ENCODE data around the gene TMEM120A. TPM values are rescaled to one million over a fixed set of nuclear protein-coding genes. Genes with fewer than 3 reads are reported as not detected.

The TMEM120A gene
- total RNA-seq, 4 donors from 2014 or later: 57.6 to 119 (median 92.0) TPM

DNA sequence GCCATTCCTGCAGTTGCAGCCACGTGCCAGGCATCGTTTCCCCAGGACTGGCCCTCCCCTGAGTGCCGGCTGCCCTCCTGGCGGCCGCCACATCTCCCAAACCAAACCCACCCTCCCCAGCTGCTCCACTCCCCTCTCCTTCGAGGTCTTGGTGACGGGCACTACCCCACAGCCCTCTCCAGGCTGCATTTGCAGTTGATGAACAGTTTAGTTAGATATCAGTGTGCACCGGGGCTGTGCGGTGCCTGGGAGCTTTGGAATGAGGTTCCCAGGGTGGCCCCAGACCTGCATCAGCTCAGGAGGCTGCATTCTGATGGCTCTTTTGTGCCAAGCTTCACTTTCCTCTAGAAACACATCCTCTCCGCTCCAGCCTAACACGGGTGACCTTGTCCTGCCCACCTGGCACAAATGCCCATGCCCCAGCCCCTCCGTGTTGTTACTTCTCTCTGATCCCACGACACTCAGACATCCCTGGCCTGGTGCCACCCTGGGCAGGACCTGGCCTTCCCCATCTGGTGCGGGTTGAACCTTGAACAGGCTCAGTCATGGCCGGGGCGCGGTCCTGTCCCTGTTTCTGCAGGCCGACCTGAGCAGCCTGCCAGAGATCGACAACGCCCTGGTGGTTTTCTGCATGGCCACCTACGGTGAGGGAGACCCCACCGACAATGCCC is 14.5 kb downstream of the TMEM120A start:
- Histone ChIP-seq H3K9me3 (no peaks in the 10 kb centered on the region), H3K36me3 (peaks cover 0 to 15% (median 0%) of the 10 kb centered on the region in 4 donors), H3K27me3 (no peaks in the 10 kb centered on the region), H3K27ac (peak overlapping the region; percentile 43 to 75 (median 67)), H3K4me3 (peak overlapping the region in 1 of 4 donors; percentile 3), H3K4me1 (peaks cover 6 to 19% (median 15%) of the 10 kb centered on the region in 4 donors)
- TF ChIP-seq CTCF (IDR thresholded peaks at IDR 0.05) (no peak), POLR2A (IDR thresholded peaks at IDR 0.05) (no peak), POLR2AphosphoS5 (IDR thresholded peaks at IDR 0.05) (peak in 2 of 3 donors; percentile 67 to 77), EP300 (IDR thresholded peaks at IDR 0.05; ENCODE audit: low read depth) (no peak)
- in situ Hi-C loops (cut with MboI; ENCODE audit: low pct_ligation_motif_present in 1 of 4, low pct_unique_long_range_greater_than_20kb in 1 of 4, low sequenced_read_pairs in 3 of 4): no loop called here
- intact Hi-C loops (cut with DNase I; ENCODE audit: low total_unique reads): no loop called here
- peak; percentile 93 for DNase-seq
- WGBS, 2 donors (ENCODE audit: low coverage in 1 of 2): 75% methylated on average over 22 of the region's 22 CpGs; no CpG with 5 or more reads in 1 of the 2 donors

GRCh38 chr7:75977743-75978142 is 16.7 kb downstream of the TMEM120A start:
- intact Hi-C loops (cut with DNase I; ENCODE audit: low total_unique reads): no loop called here
- Histone ChIP-seq H3K4me1 (peaks cover 6 to 19% (median 15%) of the 10 kb centered on the region in 4 donors), H3K36me3 (peaks cover 0 to 10% (median 2%) of the 10 kb centered on the region in 4 donors), H3K27me3 (no peaks in the 10 kb centered on the region), H3K9me3 (no peaks in the 10 kb centered on the region), H3K27ac (no peak overlapping the region), H3K4me3 (no peak overlapping the region)
- TF ChIP-seq EP300 (IDR thresholded peaks at IDR 0.05; ENCODE audit: low read depth): no peak
- TF ChIP-seq POLR2A (IDR thresholded peaks at IDR 0.05): no peak
- in situ Hi-C loops (cut with MboI; ENCODE audit: low pct_ligation_motif_present in 1 of 4, low pct_unique_long_range_greater_than_20kb in 1 of 4, low sequenced_read_pairs in 3 of 4): no loop called here
- 75 to 84% methylated on average over 5 to 8 of the region's 8 CpGs for WGBS, 2 donors (ENCODE audit: low coverage in 1 of 2)
- no peak for DNase-seq

DNA sequence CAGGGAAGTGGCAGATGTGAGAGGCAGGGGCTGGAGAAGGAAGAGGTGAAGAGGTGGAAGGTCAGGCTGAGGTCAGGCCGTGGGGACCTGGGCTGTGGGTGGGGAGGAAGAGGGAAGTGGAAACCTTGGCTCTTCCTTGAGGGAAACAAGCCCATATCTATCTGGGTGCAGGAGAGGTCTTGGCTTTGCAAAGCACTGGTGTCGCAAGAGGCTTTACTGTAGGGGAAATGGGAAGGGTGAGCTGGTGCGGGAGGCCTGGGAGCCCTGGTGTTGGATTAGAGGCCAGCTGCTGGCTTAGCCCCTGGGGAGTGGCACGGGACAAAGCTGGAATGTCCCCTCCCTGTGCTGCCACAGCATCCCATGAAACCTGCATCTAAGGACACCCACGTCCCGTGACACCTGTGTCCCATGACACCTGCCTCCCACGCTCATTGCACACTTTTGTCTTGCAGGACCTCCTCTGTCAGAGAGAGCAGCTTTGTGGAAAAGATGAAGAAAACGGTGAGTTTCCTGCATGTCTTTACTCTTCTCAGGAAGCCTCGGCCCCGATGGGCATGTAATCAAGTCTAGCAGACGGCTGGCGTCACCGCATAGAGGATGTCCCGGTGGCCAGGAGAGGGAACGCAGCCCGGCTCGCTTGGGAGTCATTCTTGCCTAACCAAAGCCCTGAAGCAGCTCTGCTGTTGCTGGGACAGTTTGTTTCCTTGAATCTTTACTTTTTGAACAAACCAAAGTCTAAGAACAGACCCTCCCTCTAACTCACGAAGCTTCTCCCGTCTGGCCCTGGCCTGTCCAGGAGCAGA is 22.2 kb downstream of the TMEM120A start:
- in situ Hi-C loops (cut with MboI; ENCODE audit: low pct_ligation_motif_present in 1 of 4, low pct_unique_long_range_greater_than_20kb in 1 of 4, low sequenced_read_pairs in 3 of 4): no loop called here
- DNase-seq: no peak
- WGBS, 2 donors (ENCODE audit: low coverage in 1 of 2): 77 to 80% methylated on average over 7 to 19 of the region's 19 CpGs

GRCh38 chr7:75971309-75971960 is 23.0 kb downstream of the TMEM120A start:
- intact Hi-C loops (cut with DNase I; ENCODE audit: low total_unique reads): no loop called here
- peaks cover 9 to 43% (median 26%) of the 10 kb centered on the region in 4 donors for H3K4me1 ChIP-seq

More for the DNA sequence above, 22.2 kb downstream of the TMEM120A start:
- no peak overlapping the region for H3K4me3 ChIP-seq
- no peaks in the 10 kb centered on the region for H3K27me3 ChIP-seq
- H3K27ac ChIP-seq: peak overlapping the region; percentile 30 to 55 (median 42)
- H3K4me1 ChIP-seq: peaks cover 6 to 38% (median 20%) of the 10 kb centered on the region in 4 donors
- intact Hi-C loops (cut with DNase I; ENCODE audit: low total_unique reads): no loop called here
- peaks cover 0 to 10% (median 2%) of the 10 kb centered on the region in 4 donors for H3K36me3 ChIP-seq
- no peaks in the 10 kb centered on the region for H3K9me3 ChIP-seq
- peak in 1 of 3 donors; percentile 7 for TF ChIP-seq POLR2AphosphoS5 (IDR thresholded peaks at IDR 0.05)
- no peak for TF ChIP-seq POLR2A (IDR thresholded peaks at IDR 0.05)
- TF ChIP-seq CTCF (IDR thresholded peaks at IDR 0.05): peak in 1 of 5 experiments; percentile 19
- no peak for TF ChIP-seq EP300 (IDR thresholded peaks at IDR 0.05; ENCODE audit: low read depth)

More at GRCh38 chr7:75971309-75971960, 23.0 kb downstream of the TMEM120A start:
- DNase-seq: no peak
- Histone ChIP-seq H3K36me3 (peaks cover 0 to 10% (median 2%) of the 10 kb centered on the region in 4 donors), H3K27ac (peak overlapping the region; percentile 30 to 55 (median 42)), H3K4me3 (no peak overlapping the region), H3K9me3 (no peaks in the 10 kb centered on the region), H3K27me3 (no peaks in the 10 kb centered on the region)
- in situ Hi-C loops (cut with MboI; ENCODE audit: low pct_ligation_motif_present in 1 of 4, low pct_unique_long_range_greater_than_20kb in 1 of 4, low sequenced_read_pairs in 3 of 4): no loop called here
- no peak for TF ChIP-seq POLR2AphosphoS5 (IDR thresholded peaks at IDR 0.05)
- TF ChIP-seq EP300 (IDR thresholded peaks at IDR 0.05; ENCODE audit: low read depth): no peak
- no peak for TF ChIP-seq POLR2A (IDR thresholded peaks at IDR 0.05)
- no peak for TF ChIP-seq CTCF (IDR thresholded peaks at IDR 0.05)
- WGBS, 2 donors (ENCODE audit: low coverage in 1 of 2): 89 to 90% methylated on average over 9 to 14 of the region's 14 CpGs
